GM18519 (cell line): ENCODE data around the gene JUN.
A peak's percentile ranks its signal among the peaks of the same experiment; 100 is the strongest.

ENCODE experiments used
- ATAC-seq: cut with Tn5 transposase; IDR thresholded peaks from one replicate; pipeline ENCODE4 v1.9.1; 2021; ENCODE audit warnings: mild to moderate bottlenecking, moderate library complexity; ENCODE audit not compliant: unreplicated experiment, low FRiP score

The JUN gene

GRCh38 chr1:58783993-58784757 lies at the start of gene JUN:
Gene JUN (minus strand): TSS chr1:58784047. CDS start chr1:58783070, 977 bp downstream.
- peak; percentile 79 for ATAC-seq

GRCh38 chr1:58833166-58833565 lies 49.3 kb upstream of the JUN start:
- ATAC-seq: no peak

GRCh38 chr1:58830291-58830690 lies 46.4 kb upstream of the JUN start:
- ATAC-seq: no peak

- no peak for ATAC-seq
Measured at GRCh38 chr1:58829866-58830265, 46.0 kb upstream of the JUN start.

- no peak for ATAC-seq
Measured at GRCh38 chr1:58827298-58827697, 43.5 kb upstream of the JUN start.

GRCh38 chr1:58824753-58825389 lies 41.0 kb upstream of the JUN start:
- no peak for ATAC-seq

GRCh38 chr1:58823481-58824010 lies 39.7 kb upstream of the JUN start:
- no peak for ATAC-seq

- ATAC-seq: no peak
Measured at GRCh38 chr1:58821309-58821708, 37.5 kb upstream of the JUN start.

- no peak for ATAC-seq
Measured at GRCh38 chr1:58818976-58819375, 35.1 kb upstream of the JUN start.

GRCh38 chr1:58818075-58818474 lies 34.2 kb upstream of the JUN start:
- ATAC-seq: no peak

- no peak for ATAC-seq
Measured at GRCh38 chr1:58816747-58817221, 32.9 kb upstream of the JUN start.

- ATAC-seq: peak; percentile 79
Measured at GRCh38 chr1:58816072-58816746, 32.4 kb upstream of the JUN start.

- ATAC-seq: no peak
Measured at GRCh38 chr1:58815686-58816071, 31.8 kb upstream of the JUN start.

GRCh38 chr1:58815069-58815685 lies 31.3 kb upstream of the JUN start:
- peak; percentile 55 for ATAC-seq

GRCh38 chr1:58814251-58815068 lies 30.6 kb upstream of the JUN start:
- no peak for ATAC-seq

- no peak for ATAC-seq
Measured at GRCh38 chr1:58813801-58814200, 30.0 kb upstream of the JUN start.

- no peak for ATAC-seq
Measured at GRCh38 chr1:58813361-58813760, 29.5 kb upstream of the JUN start.

GRCh38 chr1:58812926-58813325 lies 29.1 kb upstream of the JUN start:
- no peak for ATAC-seq

- ATAC-seq: no peak
Measured at GRCh38 chr1:58812468-58812867, 28.6 kb upstream of the JUN start.

GRCh38 chr1:58811303-58811702 lies 27.5 kb upstream of the JUN start:
- no peak for ATAC-seq
